Body of pancreas (tissue), 4 donors: ENCODE measurements around the gene KCNJ6. TPM values are rescaled to one million over a fixed set of nuclear protein-coding genes. Genes with fewer than 3 reads are reported as not detected.
"Not testable (repeated sequence)": the region's sequence is repeated elsewhere in the genome, so short reads cannot be mapped to it uniquely, and the experiment has no call there.

Experiments used
- ATAC-seq: fragments of 150-250 bp; one replicate; pipeline ENCODE4 v1.9.1; 2016
- DNase-seq, 4 donors: peaks; one replicate each; pipeline ENCODE4 v3.0.0-alpha.2; 2019
- H3K27ac ChIP-seq, 4 donors: fragments of 200-600 bp; sonication (generic); 1 replicate in 3 of 4; 2 replicates in 1 of 4; pipeline versions ENCODE4 v1.5.1 to v1.6.1; 2016 to 2019; ENCODE audit warnings: mild to moderate bottlenecking in 1 of 4, mixed read lengths in 1 of 4, moderate library complexity in 1 of 4
- H3K27me3 ChIP-seq, 2 donors: fragments of 200-600 bp; sonication (generic); one replicate each; pipeline ENCODE4 v1.6.0; 2016; ENCODE audit warnings: mild to moderate bottlenecking in 1 of 2
- H3K36me3 ChIP-seq, 2 donors: fragments of 200-600 bp; sonication (generic); replicated peaks in 1 of 2; 2 replicates each; pipeline ENCODE4 v1.5.1; 2016; ENCODE audit warnings: low read depth in 2 of 2; ENCODE audit not compliant: insufficient read depth in 1 of 2
- H3K4me1 ChIP-seq: fragments of 200-600 bp; sonication (generic); one replicate; pipeline ENCODE4 v1.6.0; 2016
- H3K4me3 ChIP-seq, 2 donors: fragments of 200-600 bp; sonication (generic); 1 replicate in 1 of 2; 2 replicates in 1 of 2; pipeline ENCODE4 v1.5.1; 2016 to 2019
- H3K9me3 ChIP-seq, 3 donors: fragments of 200-600 bp; sonication (generic); 1 replicate in 2 of 3; 2 replicates in 1 of 3; pipeline ENCODE4 v1.5.1; 2016
- CTCF ChIP-seq, 7 experiments: fragments of 450-650 bp in 4 of 7; fragments of 200-600 bp in 3 of 7; sonication (generic) in 3 of 7; IDR thresholded peaks; one replicate each; pipeline ENCODE4 v1.5.1; 2016 to 2019; ENCODE audit warnings: antibody characterized with exemption in 7 of 7
- POLR2A ChIP-seq, 3 donors: fragments of 450-650 bp; IDR thresholded peaks; one replicate each; pipeline ENCODE4 v1.6.1; 2016; ENCODE audit warnings: antibody characterized with exemption in 3 of 3, mild to moderate bottlenecking in 2 of 3
- WGBS, 2 donors: methylation state at CpG; one replicate each; pipeline ENCODE4 v1.1.5; 2017; 5-methylcytosine and 5-hydroxymethylcytosine counted together
- intact Hi-C: fragments of 100-400 bp; cut with DNase I; formaldehyde crosslinking; loops from one replicate; pipeline ENCODE4 v1.15.1; 2023
- total RNA-seq, 2 donors: library from RNA; depleted of rRNA; stranded (reverse); fragments of >200 nt; gene quantifications; one replicate each; pipeline ENCODE4 v1.1.0, GENCODE V29; 2016

Gene KCNJ6
- total RNA-seq, 2 donors from 2014 or later, result under 0.01 to 0.78 TPM

DNA sequence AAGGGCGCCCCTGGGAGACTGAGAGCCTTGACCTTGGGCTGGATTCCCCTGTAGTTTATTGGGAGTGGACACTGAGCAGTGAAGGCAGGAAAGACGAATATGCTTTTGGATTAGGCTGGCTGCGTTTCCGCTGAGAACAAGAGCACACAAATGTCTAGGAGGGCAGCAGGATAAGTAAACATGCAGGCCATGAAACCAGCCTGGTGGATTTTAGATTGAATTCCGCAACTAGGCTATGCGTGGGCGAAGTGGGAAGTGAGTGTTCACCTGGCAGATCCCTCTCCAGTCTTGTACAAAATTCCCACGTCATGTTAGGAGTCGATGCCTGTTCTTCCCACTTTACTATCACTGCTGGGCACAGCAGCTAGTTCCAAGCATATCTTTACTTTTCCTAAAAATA lies 21.4 kb upstream of the KCNJ6 start:
- ATAC-seq (no peak), DNase-seq (no peak)
- Histone ChIP-seq H3K4me3 (no peak overlapping the region), H3K27ac (no peak overlapping the region), H3K4me1 (no peaks in the 10 kb centered on the region), H3K9me3 (peaks cover 0 to 5% (median 0%) of the 10 kb centered on the region in 3 donors), H3K36me3 (no peaks in the 10 kb centered on the region), H3K27me3 (no peaks in the 10 kb centered on the region)
- intact Hi-C loops, result no loop called here
- 27 to 38% methylated on average over 9 of the region's 9 CpGs for WGBS, 2 donors
- TF ChIP-seq CTCF (IDR thresholded peaks at IDR 0.05) (no peak), POLR2A (IDR thresholded peaks at IDR 0.05) (no peak)

GRCh38 chr21:37936010-37936785 lies 19.9 kb upstream of the KCNJ6 start:
- 56 to 76% methylated on average over 4 of the region's 4 CpGs for WGBS, 2 donors
- Histone ChIP-seq H3K4me3 (no peak overlapping the region), H3K4me1 (no peaks in the 10 kb centered on the region), H3K27me3 (no peaks in the 10 kb centered on the region), H3K36me3 (no peaks in the 10 kb centered on the region), H3K9me3 (peaks cover 0 to 5% (median 0%) of the 10 kb centered on the region in 3 donors), H3K27ac (no peak overlapping the region)
- TF ChIP-seq POLR2A (IDR thresholded peaks at IDR 0.05) (no peak), CTCF (IDR thresholded peaks at IDR 0.05) (no peak)
- ATAC-seq (no peak), DNase-seq (no peak)
- intact Hi-C loops, result no loop called here

DNA sequence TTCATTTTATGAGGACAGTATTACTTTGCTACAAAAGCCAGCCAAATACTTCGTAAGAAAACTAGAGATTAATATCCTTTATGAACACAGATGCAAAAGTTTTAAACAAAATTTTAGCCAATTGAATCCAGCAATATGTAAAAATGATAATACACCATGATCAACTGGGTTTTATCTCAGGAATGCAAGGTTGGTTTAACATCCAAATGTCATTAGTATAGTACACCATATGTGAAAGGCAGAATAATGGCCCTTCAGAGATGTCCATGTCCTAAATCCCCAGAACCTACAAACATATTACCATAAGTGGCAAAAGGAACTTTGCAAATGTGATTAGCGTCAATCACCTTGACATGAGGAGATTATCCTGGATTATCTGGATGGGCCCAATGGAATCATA lies 16.7 kb upstream of the KCNJ6 start:
- no peak for ATAC-seq
- Histone ChIP-seq H3K36me3 (no peaks in the 10 kb centered on the region), H3K27me3 (no peaks in the 10 kb centered on the region), H3K27ac (no peak overlapping the region), H3K4me3 (no peak overlapping the region), H3K9me3 (peaks cover 0 to 5% (median 0%) of the 10 kb centered on the region in 3 donors), H3K4me1 (no peaks in the 10 kb centered on the region)
- no peak for DNase-seq
- TF ChIP-seq POLR2A (IDR thresholded peaks at IDR 0.05) (no peak), CTCF (IDR thresholded peaks at IDR 0.05) (no peak)
- WGBS, 2 donors, result 68 to 84% methylated on average over 2 of the region's 2 CpGs
- intact Hi-C loops, result no loop called here

DNA sequence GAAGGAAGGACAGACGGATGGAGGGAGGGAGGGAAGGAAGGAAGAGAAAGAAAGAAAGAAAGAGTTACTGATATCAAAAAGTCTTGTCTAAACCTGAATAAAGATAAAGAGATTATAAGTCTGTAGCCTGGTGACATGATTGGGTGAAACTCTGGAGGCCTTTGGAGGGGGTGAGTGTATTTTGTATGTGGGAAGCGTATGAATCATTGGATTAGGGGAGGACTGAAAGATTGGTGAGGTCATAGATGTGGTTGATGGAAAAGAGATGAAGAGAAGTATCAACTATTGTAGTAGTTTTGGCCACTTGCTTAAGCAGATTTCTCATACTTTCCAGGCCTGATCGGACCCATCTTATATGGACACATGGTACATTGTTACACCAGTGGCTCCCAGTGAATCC lies 11.5 kb upstream of the KCNJ6 start:
- H3K4me3 ChIP-seq, result no peak overlapping the region
- WGBS, 2 donors, result 47 to 58% methylated on average over 3 of the region's 3 CpGs
- H3K9me3 ChIP-seq, result no peaks in the 10 kb centered on the region
- no peak for DNase-seq
- H3K27ac ChIP-seq, result no peak overlapping the region
- intact Hi-C loops, result no loop called here
- H3K4me1 ChIP-seq, result no peaks in the 10 kb centered on the region
- TF ChIP-seq POLR2A (IDR thresholded peaks at IDR 0.05) (no peak), CTCF (IDR thresholded peaks at IDR 0.05) (no peak)
- no peak for ATAC-seq
- no peaks in the 10 kb centered on the region for H3K27me3 ChIP-seq
- no peaks in the 10 kb centered on the region for H3K36me3 ChIP-seq

GRCh38 chr21:37921091-37921490 lies 4.8 kb upstream of the KCNJ6 start:
- ATAC-seq, result no peak
- H3K4me3 ChIP-seq, result no peak overlapping the region
- DNase-seq, result no peak
- H3K4me1 ChIP-seq, result peaks cover 8% of the 10 kb centered on the region
- no peaks in the 10 kb centered on the region for H3K36me3 ChIP-seq
- WGBS, 2 donors, result 30 to 42% methylated on average over 3 of the region's 3 CpGs
- TF ChIP-seq POLR2A (IDR thresholded peaks at IDR 0.05), result no peak
- no peak for TF ChIP-seq CTCF (IDR thresholded peaks at IDR 0.05)
- no peaks in the 10 kb centered on the region for H3K27me3 ChIP-seq
- H3K27ac ChIP-seq, result no peak overlapping the region
- intact Hi-C loops, result no loop called here
- H3K9me3 ChIP-seq, result no peaks in the 10 kb centered on the region

DNA sequence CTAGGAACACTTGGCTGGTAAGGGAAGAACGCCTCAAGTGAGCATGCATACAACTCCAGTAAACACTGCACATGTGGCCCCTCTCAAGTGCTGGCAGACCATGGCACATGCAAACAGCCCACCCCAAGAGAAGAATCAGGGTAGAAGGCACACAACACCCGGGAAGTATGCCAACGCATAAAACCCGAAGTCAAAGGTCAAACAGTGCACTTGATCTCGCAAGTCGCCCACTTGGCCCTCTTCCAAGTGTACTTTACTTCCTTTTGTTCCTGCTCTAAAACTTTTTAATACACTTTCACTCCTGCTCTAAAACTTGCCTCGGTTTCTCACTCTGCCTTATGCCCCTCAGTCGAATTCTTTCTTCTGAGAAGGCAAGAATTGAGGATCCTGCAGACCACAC lies 4.0 kb upstream of the KCNJ6 start:
- H3K4me3 ChIP-seq, intact Hi-C loops, DNase-seq, H3K27ac ChIP-seq, ATAC-seq, H3K36me3 ChIP-seq, H3K9me3 ChIP-seq, H3K27me3 ChIP-seq: not testable (repeated sequence)
- WGBS, 2 donors, result 43 to 52% methylated on average over 8 of the region's 8 CpGs
- peaks cover 14% of the 10 kb centered on the region for H3K4me1 ChIP-seq
